Ishikawa (cell line): Measurements from ENCODE around the gene PTPN7.

ENCODE experiments used
- CEBPB ChIP-seq: IDR thresholded peaks from 2 replicates; pipeline ENCODE4 v1.6.1; 2012
- CREB1 ChIP-seq: IDR thresholded peaks from 2 replicates; pipeline ENCODE4 v1.6.1; 2012; ENCODE audit warnings: low read depth
- EGR1 ChIP-seq: IDR thresholded peaks from 2 replicates; pipeline ENCODE4 v1.6.1; 2012
- EP300 ChIP-seq: IDR thresholded peaks from 2 replicates; pipeline ENCODE4 v1.6.1; 2012; ENCODE audit warnings: borderline replicate concordance
- FOXM1 ChIP-seq: IDR thresholded peaks from 2 replicates; pipeline ENCODE4 v1.6.1; 2012; ENCODE audit warnings: low read depth, borderline replicate concordance
- MAX ChIP-seq: IDR thresholded peaks from 2 replicates; pipeline ENCODE4 v1.6.1; 2012
- NFIC ChIP-seq: IDR thresholded peaks from 2 replicates; pipeline ENCODE4 v1.6.1; 2012
- RAD21 ChIP-seq: IDR thresholded peaks from 2 replicates; pipeline ENCODE4 v1.6.1; 2012; ENCODE audit warnings: low read depth
- REST ChIP-seq: IDR thresholded peaks from 2 replicates; pipeline ENCODE4 v1.6.1; 2012; ENCODE audit warnings: low read depth, mild to moderate bottlenecking
- TAF1 ChIP-seq: IDR thresholded peaks from 2 replicates; pipeline ENCODE4 v1.6.1; 2012; ENCODE audit warnings: low read depth, mild to moderate bottlenecking
- TCF12 ChIP-seq: IDR thresholded peaks from 2 replicates; pipeline ENCODE4 v1.6.1; 2012; ENCODE audit warnings: low read depth
- TEAD4 ChIP-seq: IDR thresholded peaks from 2 replicates; pipeline ENCODE4 v1.6.1; 2012
- USF1 ChIP-seq: IDR thresholded peaks from 2 replicates; pipeline ENCODE4 v1.6.1; 2012
- YY1 ChIP-seq: IDR thresholded peaks from 2 replicates; pipeline ENCODE4 v1.6.1; 2012; ENCODE audit warnings: low read depth
- ZBTB7A ChIP-seq: IDR thresholded peaks from 2 replicates; pipeline ENCODE4 v1.6.1; 2012; ENCODE audit warnings: low read depth

PTPN7 gene

GRCh38 chr1:202162047-202162417 is 1.6 kb upstream of the PTPN7 start:
- TF ChIP-seq FOXM1, result no peak
- TF ChIP-seq TCF12, result no peak
- TF ChIP-seq USF1, result no peak
- TF ChIP-seq ZBTB7A, result no peak
- no peak for TF ChIP-seq EGR1
- no peak for TF ChIP-seq NFIC
- TF ChIP-seq EP300, result no peak
- no peak for TF ChIP-seq TAF1
- no peak for TF ChIP-seq MAX
- TF ChIP-seq TEAD4, result no peak
- TF ChIP-seq RAD21, result no peak
- TF ChIP-seq CEBPB, result no peak
- no peak for TF ChIP-seq REST
- TF ChIP-seq CREB1, result no peak

- no peak for TF ChIP-seq MAX
- TF ChIP-seq TCF12, result no peak
- no peak for TF ChIP-seq CREB1
- no peak for TF ChIP-seq USF1
- no peak for TF ChIP-seq TEAD4
- TF ChIP-seq EP300, result no peak
- no peak for TF ChIP-seq REST
- TF ChIP-seq RAD21, result no peak
- TF ChIP-seq EGR1, result no peak
- TF ChIP-seq ZBTB7A, result no peak
- TF ChIP-seq YY1, result no peak
- TF ChIP-seq NFIC, result no peak
Observed at GRCh38 chr1:202161151-202162046, 997 bp upstream of the PTPN7 start.

- no peak for TF ChIP-seq TCF12
- no peak for TF ChIP-seq EP300
- no peak for TF ChIP-seq CREB1
- no peak for TF ChIP-seq FOXM1
- TF ChIP-seq YY1, result no peak
- TF ChIP-seq MAX, result no peak
- no peak for TF ChIP-seq EGR1
- no peak for TF ChIP-seq TAF1
- TF ChIP-seq USF1, result no peak
- no peak for TF ChIP-seq RAD21
- TF ChIP-seq NFIC, result no peak
Observed at GRCh38 chr1:202159534-202160371, 649 bp downstream of the PTPN7 start.

- TF ChIP-seq TEAD4 (no peak), REST (no peak), ZBTB7A (no peak), EGR1 (no peak), MAX (no peak), USF1 (no peak), FOXM1 (no peak), TCF12 (no peak), EP300 (no peak), YY1 (no peak), NFIC (no peak), TAF1 (no peak), RAD21 (no peak), CEBPB (no peak), CREB1 (no peak)
Observed at GRCh38 chr1:202158810-202159533, 1.4 kb downstream of the PTPN7 start.
